H1 (cell line): ENCODE measurements around the gene CHD5. TPM values are rescaled to one million over a fixed set of nuclear protein-coding genes. Genes with fewer than 3 reads are reported as not detected.

ENCODE experiments used
- MAX ChIP-seq: IDR thresholded peaks from 2 replicates; pipeline ENCODE4 v1.6.1; 2012; ENCODE audit warnings: inconsistent platforms
- polyA plus RNA-seq, 7 experiments: library from polyadenylated mRNA; depleted of rRNA in 3 of 7; stranded (reverse) in 5 of 7; unstranded in 2 of 7; fragments of >200 nt in 5 of 7; fragments of 200-250 nt in 2 of 7; gene quantifications; 1 replicate in 5 of 7; 2 replicates in 1 of 7; 4 replicates in 1 of 7; pipeline versions ENCODE4 v1.2.1 to v1.2.3, GENCODE V29; 2011 to 2013; ENCODE audit warnings: missing spikeins in 2 of 7, mixed read lengths in 2 of 7
- total RNA-seq: library from RNA; stranded (reverse); fragmentation: NEBNext Ultra II Directional; extraction: Animal tissue kit (Norgen Biotek cat#: 25700); gene quantifications from 2 replicates; pipeline ENCODE4 v1.2.1, GENCODE V29; 2021

Gene CHD5
- total and polyA plus RNA-seq, 2 of the 8 experiments (the other 6 are each of a cell fraction or from before 2014, with no cell fraction given): 0.42 to 1.8 TPM

DNA sequence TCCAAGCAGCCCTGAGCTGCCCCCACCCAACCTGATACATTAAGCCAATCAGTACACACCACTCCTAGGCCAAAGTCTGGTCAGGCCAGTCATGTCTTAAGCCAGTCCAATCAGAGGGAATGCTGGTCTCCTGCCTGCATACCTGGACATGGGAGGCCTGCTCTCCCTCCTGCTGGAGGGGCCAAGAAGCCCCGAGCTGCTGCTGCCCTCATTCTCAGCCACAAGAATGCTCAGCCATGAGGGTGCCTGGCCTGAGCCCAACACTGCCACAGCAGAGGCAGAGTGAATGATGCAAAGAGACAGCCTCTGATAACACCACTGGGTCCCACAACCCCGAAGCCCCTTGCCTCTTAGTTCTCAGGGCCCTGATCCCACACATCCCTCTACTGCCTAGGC, 23.0 kb downstream of the CHD5 start (continued):
- TF ChIP-seq MAX: no peak
- TF ChIP-seq, all 59 proteins: peak for 0
